ENCODE measurements around the gene SLC23A1.
"Not testable (repeated sequence)": the region's sequence is repeated elsewhere in the genome, so short reads cannot be mapped to it uniquely, and the experiment has no call there.

DNA sequence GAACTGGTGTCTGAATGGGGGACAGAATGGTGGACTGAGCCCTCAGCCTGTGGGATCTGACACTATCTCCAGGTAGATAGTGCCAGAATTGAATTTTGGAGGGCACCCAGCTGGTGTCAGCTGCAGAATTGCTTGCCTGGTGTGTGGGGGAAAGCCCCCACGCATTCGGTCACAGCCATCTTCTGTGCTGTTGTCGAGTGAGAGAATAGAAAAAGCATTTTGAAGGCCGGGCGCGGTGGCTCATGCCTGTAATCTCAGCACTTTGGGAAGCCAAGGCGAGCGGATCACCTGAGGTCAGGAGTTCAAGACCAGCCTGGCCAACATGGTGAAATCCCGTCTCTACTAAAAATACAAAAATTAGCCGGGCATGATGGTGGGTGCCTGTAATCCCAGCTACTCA lies 3.9 kb upstream of the SLC23A1 start:
- not testable (repeated sequence) for TF ChIP-seq POLR2A, SPI1, POLR2AphosphoS5, TAF1, POU2F2 (IDR thresholded peaks at IDR 0.05; ENCODE audit: low read depth, low read length)

Measured in GM12891 (cell line).